ENCODE measurements around the gene AGL.

- TF ChIP-seq, protein P1, sequence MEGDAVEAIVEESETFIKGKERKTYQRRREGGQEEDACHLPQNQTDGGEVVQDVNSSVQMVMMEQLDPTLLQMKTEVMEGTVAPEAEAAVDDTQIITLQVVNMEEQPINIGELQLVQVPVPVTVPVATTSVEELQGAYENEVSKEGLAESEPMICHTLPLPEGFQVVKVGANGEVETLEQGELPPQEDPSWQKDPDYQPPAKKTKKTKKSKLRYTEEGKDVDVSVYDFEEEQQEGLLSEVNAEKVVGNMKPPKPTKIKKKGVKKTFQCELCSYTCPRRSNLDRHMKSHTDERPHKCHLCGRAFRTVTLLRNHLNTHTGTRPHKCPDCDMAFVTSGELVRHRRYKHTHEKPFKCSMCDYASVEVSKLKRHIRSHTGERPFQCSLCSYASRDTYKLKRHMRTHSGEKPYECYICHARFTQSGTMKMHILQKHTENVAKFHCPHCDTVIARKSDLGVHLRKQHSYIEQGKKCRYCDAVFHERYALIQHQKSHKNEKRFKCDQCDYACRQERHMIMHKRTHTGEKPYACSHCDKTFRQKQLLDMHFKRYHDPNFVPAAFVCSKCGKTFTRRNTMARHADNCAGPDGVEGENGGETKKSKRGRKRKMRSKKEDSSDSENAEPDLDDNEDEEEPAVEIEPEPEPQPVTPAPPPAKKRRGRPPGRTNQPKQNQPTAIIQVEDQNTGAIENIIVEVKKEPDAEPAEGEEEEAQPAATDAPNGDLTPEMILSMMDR (IDR thresholded peaks at IDR 0.05; ENCODE audit: low read length) = no peak
- no peak for TF ChIP-seq EZH2 (optimal IDR thresholded peaks at IDR 0.05; ENCODE audit: low read depth, low read length)
These were observed 105.2 kb downstream of the AGL start for GRCh38 chr1:99955375-99955774.
